Activated CD4-positive, CD25-positive, alpha-beta regulatory T cell treated with anti-CD3 and anti-CD28 coated beads, Interleukin-2, amount 50 U/mL, for 72 hours (primary cell): ENCODE measurements around the gene ATG4B.
"Not testable (repeated sequence)": the region's sequence is repeated elsewhere in the genome, so short reads cannot be mapped to it uniquely, and the experiment has no call there.

Experiments
- DNase-seq: peaks from one replicate; pipeline ENCODE4 v3.0.0; 2021

Gene ATG4B

DNA sequence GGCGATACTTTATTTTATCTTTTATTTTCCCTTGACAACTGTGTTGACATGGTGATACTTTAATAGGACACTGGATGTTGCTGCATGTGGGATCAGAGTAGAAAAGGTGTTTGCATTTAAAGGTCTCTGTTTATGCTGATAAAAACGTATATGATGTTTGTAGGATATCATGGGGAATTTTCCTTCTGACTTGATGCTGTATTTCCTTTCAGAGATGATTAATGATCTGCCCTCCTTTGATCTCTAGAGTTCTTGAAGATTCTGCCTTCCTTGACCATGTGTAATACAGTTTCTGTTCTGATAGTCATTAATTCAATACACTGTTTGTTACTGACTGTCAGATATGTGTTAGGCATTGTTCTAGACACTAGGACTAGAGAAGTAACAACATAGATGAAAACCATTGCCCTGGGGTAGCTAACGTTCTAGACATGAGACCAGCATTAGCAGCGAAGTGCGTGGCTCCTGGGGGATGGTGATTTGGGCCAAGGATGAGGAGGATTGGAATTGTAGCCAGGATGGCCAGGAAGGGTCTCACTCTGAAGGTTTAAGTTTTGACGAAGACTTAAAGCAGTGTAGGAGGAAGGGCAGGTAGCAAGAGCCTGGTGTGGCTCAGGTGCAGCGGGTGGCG lies 2.8 kb downstream of the ATG4B start:
- no peak for DNase-seq

DNA sequence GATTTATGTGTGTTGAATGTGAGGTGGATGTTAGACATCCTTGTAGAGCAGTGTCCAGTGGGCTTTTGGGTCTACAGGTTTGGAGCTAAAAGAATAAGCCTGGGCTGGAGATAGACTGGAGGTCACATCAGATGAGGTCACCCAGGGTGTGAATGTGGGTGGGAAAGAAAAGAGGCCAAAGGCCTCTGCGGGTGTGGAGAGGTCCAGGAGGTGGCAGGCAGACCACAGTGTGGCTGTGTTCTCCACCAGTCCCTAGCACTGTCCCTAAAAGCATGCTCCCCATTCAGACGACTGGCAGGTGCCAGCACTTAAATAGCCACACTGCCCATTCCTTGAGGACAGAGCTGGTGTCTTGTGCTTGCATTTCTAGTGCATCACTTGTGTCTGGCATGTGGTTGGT lies 4.1 kb downstream of the ATG4B start:
- DNase-seq, result no peak

DNA sequence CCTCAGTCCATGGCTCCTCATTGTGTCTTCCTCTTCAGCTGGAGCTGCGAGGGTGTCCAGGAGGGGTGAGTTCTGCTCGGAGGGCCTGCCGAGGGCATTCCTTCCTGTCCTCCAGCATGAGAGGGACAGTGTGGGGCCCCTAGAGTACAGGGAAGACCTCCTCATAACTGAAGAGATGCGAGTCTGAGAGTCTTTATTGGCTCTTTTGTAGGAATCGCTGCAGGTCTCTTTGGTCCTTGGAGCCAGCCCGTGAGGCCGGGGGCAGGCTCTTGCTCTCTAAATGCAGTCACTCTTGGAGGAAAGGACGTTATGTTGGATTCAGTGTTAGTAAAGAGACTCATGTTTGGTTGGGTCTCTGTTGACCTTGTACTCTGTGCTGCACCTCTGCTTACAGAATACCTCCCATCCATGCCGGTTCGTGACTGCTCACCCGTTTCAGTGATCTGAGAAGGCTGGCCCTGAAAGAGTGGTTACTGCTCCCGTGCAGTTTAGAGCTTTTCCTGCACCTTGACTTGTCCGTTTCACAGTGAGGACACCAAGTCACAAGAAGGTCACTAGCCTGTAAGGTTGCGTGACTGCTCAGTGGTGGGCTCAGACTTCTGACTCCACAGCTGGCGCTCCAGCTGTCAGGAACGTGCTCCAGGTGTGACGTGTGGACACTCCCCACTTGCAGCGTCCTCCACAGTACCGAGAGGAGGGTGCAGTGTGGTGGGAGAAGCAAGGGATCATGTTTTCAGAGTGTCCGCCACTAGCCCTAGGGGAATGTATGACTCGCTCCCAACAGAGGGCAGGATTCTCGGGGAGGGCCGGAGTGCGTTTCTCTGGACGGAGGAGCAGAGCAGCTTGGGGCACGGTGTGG lies 7.8 kb downstream of the ATG4B start:
- no peak for DNase-seq

DNA sequence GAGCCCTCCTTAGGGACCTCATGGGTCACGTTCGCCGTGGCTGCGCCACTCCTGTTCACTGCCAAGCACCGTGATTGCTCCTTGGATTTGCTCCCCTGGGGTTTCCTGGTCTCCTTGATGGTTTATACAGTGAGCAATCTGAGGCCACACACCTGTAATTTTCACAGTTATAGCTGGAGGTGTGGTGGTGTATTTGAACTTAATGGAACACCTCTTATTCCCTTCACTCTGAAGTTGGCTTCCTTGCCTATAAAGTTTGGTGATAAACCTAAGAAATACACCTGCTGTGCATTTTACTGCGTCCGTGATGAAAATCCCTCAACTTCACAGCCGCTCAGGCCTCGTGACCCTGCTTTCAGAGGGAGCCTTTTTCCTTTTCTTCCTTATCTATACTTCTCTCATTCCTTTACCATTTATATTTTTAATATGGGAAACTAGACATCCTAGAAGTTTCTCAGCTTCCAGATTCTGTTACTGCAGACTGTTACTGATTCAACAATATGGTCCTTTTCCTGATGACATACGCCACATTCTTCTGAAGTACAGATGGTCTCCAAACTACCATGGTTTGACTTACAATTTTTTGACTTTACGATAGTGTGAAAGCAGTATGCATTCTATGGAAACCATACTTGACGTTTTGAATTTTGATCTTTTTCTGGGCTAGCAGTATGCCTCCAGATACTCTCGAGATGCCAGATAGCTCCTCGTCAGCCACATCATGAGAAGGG lies 8.6 kb downstream of the ATG4B start:
- DNase-seq, result no peak

DNA sequence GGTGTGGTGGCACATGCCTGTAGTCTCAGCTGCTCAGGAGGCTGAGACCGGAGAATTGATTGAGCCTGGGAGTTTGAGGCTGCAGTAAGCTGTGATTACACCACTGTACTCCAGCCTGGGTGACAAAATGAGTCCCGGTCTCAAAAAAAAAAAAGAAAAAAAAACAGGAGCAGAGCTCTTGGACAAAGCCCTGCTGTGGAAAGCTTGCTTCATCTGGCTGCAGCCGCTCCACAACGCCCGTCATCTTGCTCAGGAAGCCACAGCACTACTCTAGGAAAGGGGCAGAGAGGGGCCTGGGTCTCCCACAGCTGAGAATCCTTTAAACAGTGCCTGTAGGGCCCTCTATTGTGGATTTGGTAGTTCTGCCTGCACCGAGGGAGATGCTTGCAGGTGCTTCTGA lies 11.0 kb downstream of the ATG4B start:
- no peak for DNase-seq

DNA sequence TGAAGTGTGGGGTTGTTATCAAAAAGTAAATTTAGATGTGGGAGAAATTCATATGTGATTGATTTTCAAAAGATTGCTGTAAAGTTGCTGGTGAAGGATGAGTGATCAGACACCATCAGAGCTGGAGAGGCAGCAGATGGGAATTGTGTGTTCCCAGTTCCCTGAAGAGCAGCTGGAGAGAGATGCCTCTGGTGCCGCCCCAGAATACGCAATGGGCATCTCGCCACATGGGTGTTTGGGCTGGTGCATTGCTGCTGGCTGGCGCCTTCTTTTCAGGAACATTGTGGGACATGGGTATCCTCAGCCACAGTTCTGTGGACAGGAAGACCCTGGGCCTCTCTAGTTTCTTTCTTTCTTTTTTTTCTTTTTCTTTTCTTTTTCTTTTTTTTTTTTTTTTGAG lies 11.9 kb downstream of the ATG4B start:
- DNase-seq, result no peak

DNA sequence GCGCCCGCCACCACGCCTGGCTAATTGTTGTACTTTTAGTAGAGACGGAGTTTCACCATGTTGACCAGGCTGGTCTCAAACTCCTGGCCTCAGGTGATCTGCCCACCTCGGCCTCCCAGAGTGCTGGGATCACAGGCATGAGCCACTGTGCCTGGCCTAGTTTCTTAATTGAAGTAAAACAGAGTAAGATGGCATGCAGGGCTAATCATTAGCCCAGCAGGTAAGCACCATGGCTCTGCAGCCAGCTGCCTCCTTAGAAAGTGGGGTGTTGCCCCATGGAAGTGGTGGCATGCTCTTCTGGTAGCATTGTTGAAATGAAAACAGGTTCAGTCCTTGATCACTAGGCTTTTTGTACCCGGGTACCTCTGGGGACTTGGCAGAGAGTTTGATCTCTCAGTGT lies 12.4 kb downstream of the ATG4B start:
- no peak for DNase-seq

DNA sequence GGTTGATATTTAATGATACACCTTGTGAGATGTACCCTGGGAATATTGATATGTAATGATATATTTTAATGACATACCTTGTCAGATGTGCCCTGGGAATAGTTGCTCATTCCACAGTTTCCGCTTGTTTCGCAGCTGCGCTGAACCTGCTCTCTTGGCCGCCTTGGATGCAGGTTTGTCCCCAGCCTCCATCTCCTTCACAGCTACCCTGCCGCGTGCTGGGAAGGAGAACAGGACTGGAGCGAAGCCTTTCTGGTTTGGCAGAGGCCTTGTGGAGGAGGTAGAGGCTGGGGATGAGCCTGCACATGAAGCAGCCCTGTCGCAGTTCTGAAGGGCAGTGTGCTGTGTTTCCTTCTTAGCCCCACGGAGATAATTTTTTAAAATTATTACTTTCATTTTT lies 14.6 kb downstream of the ATG4B start:
- no peak for DNase-seq

DNA sequence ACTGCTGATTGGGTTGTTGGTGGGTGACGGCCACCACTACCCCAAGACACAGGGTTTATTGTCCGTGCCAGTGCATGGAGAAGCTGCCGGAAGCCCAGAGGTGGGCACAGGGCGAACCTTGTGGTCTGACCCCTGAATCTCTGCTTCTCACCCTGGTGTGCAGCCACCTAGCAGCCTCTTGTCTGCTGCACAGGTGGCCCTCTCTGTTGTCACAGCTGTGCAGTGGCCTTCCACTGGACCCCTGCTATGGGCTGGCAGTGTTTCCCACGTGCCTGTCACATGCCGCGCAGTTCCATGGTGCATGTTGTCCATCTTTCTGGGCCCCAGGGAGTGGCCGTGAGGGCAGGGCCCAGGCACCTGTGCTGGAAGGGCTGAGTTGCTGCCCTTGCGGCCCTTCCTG lies 15.2 kb downstream of the ATG4B start:
- DNase-seq, result no peak

DNA sequence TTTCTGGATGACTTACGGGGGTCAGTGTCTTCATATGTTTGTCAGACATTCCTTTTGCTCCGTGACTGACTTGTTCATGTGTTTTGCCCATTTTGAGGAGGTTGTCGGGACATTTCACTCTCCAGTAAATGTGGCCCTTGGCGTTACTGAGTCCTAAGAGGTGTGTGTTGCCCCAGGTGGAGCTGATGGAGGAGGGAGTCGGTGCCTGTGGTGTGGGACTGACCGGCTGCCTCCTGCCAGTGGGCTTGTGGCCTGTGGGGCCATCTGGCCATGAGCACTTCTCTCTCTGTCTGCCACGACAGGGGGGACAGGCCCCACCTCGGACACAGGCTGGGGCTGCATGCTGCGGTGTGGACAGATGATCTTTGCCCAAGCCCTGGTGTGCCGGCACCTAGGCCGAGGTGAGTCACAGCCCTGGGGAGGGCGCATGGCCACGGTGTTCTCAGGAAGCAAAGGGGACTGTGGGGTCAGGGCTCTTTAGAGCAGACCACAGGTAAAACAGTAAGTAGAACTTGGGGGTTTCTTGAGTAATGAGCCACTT lies 15.8 kb downstream of the ATG4B start:
- no peak for DNase-seq

DNA sequence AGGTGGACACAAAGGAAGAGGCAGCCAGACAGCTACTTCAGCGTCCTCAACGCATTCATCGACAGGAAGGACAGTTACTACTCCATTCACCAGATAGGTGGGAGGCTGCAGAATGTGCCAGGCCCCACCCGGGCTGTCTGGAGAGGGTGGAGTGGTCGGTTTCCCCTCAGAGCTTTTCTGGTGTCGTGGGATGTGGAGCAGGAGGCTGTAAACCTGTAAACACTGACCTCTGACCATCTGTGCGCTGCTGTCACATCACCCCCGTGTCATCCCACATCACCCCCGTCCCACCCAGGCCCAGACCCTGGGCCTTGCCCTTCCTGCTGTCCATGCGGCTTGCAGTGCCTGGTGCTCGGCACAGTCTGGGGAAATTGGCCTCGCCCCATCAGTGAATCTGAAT lies 17.1 kb downstream of the ATG4B start:
- no peak for DNase-seq

DNA sequence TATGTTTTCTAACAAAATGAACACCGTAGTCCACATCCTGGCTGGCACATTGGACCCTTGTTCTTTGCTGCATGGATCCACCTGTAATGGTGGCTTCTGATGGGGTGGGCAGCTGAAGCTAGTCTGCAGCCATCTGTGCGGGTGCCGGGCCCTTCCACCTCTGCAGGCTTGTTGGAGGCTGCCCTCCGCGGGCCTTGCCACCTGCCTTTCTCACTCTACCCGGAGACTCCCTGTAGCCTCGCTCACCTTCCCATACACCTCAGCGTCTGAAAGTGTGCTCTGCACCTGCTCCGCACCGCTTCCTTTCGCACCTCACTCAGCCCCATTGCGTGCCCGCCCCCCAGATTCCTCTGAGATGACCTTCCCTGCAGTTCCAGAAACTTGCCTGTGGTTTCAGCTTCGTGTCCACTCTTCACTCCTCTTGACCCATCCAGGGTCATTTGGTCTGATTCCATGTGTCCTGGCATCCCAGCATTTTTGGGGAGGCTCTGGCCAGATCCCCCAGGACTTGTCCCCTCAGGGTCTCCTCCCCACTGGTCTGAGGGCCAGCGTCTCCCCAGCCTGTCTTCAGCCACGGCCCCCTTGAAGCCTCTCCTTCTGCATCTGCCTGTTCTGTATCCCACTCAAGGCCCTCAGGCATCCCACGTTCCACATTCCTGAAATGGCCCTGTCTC lies 18.2 kb downstream of the ATG4B start:
- no peak for DNase-seq

DNA sequence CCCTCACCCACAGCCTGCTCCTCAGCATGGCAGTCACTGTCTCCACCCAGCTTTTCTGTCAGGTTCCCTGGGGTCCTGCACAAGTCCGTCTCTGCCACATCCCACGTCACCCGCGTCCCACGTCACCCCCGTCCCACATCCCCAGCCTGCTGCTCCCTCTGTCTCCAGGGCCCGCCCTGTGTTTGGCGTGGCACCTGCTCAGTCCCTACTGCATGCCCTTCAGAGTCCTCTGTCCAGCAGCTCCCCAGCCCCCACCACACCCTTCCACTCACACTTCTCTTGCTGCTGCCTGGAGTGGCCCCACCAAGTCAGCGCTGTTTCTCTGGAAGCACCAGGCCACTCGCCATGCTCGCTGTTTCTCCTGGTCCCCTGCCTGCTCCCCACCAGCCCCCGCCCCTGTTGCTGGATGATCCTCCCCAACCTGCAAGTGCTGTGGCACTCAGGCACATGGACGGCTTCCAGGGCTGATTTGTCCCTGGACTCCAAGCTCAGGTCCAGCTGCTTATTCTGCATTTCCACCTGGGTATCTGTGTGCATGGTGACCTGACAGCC lies 18.8 kb downstream of the ATG4B start:
- DNase-seq, result no peak

DNA sequence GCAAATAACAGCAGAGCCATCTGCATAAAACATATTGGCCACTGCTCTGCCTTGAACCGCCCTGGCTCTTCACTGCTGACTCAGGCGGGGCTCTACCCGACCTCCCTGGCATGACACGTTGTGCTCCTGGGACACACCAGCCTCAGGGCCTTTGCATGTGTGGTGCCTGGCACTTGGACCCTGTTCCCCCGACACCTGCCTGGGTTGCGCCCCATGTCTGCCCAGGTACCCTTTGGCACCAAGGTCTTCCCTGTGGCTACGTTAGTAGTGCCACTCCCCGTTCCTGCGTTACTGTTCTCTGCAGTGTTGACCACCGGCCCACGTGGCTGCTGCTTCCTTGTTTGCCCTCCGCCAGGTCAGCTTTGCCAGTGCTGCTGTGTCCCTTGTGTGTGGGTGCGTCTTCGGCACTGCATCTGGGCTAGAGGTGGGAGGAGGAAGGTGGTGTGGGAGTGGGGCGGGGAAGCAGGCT lies 20.3 kb downstream of the ATG4B start:
- no peak for DNase-seq

DNA sequence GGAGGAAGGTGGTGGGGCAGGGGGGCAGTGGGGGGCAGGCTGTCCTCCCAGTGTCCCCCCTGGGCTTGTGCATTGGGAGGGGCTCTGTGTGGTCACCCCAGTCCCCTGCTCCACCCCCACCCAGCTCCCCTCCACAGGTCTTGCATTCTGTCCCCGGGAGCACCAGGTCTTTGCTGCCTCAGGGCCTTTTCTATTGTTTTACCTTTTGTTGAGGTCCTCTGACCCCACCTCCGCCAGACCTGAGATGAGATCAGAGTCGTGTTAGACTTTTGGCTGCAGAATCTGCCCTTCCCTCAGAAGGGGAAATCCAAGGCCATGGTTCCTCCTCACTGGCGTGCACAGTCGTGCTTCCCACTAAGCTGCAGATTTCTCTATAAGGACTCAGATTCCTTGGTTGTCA lies 20.8 kb downstream of the ATG4B start:
- no peak for DNase-seq

DNA sequence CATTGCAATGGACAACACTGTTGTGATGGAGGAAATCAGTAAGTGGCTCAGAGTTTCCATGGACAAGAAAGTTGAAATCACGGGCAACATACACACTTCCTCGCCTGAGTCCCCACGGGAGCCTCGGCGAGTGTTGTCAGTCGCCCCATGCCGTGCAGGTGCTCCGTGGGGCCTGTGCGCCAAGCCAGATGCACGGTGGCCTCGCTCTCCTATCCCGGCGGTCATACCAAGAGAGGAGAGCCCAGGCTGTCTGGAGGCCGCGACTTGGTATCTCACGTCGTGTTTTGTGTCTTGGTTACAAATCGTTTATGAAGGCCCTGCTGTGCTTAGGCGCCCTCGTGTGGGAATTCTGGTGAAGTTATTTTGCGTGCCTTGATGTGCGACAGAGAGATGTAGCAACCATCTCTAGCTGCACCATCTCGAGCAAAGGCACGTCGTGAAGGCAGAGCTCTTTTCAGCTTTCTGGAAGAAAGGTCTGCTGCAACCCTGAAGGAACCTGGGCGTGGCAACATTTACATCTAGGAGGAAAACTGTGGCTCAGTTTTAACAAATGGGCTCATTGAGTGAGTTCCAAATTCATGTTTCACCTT lies 21.8 kb downstream of the ATG4B start:
- no peak for DNase-seq

DNA sequence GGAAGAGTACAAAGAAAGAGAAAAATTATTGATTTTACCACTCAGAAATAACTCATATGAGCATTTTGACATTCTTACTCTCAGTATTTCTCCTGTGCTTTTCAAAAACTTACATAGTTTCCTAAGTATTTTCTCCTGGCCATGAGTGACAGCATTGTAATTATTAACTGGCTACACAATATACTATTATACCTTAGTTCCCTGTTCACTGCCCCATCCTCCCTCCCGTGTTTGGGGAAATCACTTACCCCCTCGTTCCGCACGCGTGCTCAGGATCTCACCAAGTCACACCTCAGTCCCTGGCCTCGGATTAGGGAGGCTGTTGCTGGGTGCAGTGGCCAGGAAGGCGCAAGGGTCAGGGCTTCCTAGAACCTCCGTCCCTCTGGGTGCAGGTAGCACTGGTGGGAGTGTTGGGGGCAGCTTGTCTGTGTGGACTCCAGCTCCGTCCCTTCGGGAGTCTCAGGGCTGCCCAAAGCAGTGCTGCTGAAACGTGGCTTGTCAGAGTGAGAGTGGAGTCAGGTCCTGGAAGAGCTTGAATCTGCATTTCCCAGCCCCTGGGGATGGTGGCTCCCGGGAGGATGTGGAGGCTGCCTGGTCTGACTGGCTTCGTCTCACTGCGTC lies 23.2 kb downstream of the ATG4B start:
- no peak for DNase-seq

DNA sequence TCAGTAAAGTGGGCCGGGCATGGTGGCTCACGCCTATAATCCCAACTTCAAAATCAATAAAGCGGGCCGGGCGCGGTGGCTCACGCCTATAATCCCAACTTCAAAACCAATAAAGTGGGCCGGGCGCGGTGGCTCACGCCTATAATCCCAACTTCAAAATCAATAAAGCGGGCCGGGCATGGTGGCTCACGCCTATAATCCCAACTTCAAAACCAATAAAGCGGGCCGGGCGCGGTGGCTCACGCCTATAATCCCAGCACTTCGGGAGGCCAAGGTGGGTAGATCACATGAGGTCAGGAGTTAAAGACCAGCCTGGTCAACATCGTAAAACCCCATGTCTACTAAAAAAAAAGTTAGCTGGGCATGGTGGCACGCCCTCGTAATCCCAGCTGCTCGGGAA lies 25.2 kb downstream of the ATG4B start:
- DNase-seq, result not testable (repeated sequence)

DNA sequence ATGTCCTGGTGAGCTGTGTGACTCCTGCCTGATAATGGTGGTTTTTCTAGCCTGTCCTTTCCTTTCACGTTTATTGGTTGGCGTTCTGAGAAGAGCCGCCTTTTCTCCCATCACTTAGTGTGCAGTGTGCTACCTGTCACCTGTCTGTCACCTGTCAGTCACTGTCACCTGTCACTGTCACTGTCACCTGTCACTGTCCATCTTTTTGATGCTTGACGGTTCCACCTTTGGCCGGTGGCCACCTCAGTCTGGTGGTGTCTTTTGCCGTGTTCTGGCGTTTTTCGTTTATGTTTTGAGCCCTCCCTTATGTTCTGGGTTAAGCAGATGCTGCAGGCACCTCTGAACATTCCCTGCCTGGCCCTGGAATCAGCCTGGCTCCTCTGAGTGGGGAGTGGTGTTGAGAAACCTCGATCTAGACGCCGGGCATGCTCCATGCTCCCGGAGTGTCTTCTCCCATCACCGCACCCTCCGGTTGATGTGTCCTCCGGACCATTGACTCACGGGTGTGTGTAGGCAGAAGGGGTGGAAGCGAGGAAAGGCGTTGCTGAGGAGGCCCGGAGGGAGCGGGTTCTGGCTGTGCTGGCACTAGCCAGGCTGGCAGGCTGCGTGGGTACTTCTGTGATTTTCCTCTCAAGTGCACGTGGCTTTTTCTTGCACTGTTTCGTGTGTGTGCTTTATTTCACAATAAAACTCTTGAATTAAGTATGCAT lies 28.4 kb downstream of the ATG4B start:
- DNase-seq, result no peak

DNA sequence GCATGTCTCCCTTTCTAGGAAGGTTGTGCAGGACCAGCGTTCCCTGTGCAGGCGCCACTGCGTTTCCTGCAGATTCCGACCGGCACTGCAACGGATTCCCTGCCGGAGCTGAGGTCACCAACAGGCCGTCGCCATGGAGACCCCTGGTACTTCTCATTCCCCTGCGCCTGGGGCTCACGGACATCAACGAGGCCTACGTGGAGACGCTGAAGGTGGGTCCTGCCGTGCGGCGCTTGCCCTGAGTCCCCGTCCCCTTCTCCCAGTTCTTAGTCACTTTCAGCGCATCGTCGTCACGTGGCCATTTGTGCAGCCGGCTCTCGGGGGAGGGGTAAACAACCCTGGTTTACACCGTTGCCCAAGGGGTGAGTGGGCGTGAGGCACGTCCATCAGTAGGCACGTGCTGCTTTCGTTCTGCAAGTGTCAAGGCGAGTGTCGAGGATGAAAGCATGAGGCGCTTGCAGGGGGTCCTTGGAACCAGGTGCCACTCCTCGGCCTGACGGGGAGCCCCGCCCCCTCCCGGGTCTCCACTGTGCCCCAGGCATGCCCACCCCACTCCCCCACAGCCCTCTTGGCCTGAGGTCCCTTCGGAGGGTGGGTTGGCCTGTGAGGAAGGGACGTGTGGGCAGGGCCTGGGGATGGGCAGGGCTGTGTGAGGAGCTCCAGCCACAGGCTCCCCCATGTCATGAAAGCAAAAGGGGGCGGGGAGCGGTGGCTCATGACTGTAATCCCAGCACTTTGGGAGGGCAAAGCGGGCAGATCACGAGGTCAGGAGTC lies 29.3 kb downstream of the ATG4B start:
- DNase-seq, result no peak
